Activated naive CD4-positive, alpha-beta T cell treated with anti-CD3 and anti-CD28 coated beads, Interleukin-2, amount 50 U/mL, for 72 hours (primary cell): ENCODE measurements around the gene CXCL10. TPM values are rescaled to one million over a fixed set of nuclear protein-coding genes. Genes with fewer than 3 reads are reported as not detected.
A peak's percentile ranks its signal among the peaks of the same experiment; 100 is the strongest.
"Not testable (repeated sequence)": the region's sequence is repeated elsewhere in the genome, so short reads cannot be mapped to it uniquely, and the experiment has no call there.

Source experiments
- ATAC-seq, 2 donors: fragments of 150-1000 bp; cut with Tn5 transposase; 2 replicates each; pipeline ENCODE4 v1.10.0; 2021; ENCODE audit warnings: mild to moderate bottlenecking in 2 of 2, moderate library complexity in 2 of 2
- DNase-seq, 2 donors: peaks; one replicate each; pipeline ENCODE4 v3.0.0; 2021 to 2022; ENCODE audit warnings: low spot score in 2 of 2
- H3K27ac Mint-ChIP-seq, 2 donors: one replicate each; pipeline ENCODE4 v1.8.0; 2022; ENCODE audit warnings: mild to moderate bottlenecking in 2 of 2, mixed read lengths in 2 of 2
- H3K36me3 Mint-ChIP-seq, 2 donors: one replicate each; pipeline ENCODE4 v1.8.0; 2022; ENCODE audit warnings: mixed read lengths in 2 of 2
- H3K9me3 Mint-ChIP-seq, 2 donors: one replicate each; pipeline ENCODE4 v1.8.0; 2022; ENCODE audit warnings: mixed read lengths in 2 of 2
- total RNA-seq, 2 donors: library from RNA; stranded (reverse); gene quantifications; one replicate each; pipeline ENCODE4 v1.2.3, GENCODE V29; 2022

Gene CXCL10
- total RNA-seq, 2 donors from 2014 or later, result 0.20 to 1.2 TPM

DNA sequence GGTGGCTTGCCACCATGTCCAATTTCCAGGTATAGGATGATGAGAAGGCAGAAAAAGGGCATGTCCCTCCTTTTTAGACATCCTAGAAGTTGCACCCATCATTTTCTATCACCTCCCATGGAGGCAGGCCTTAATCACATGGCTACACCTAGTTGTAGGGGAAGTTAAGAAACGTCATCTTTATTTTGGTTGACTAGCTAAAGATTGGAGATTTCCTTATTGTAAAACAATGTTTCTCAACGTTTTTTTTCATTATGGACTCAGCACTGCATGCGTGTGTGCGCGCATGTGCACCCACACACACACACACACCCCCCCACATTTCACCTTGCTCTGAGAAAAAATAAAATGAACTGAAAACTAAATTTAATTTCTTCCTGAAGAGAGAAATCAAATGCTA, 14.0 kb downstream of the CXCL10 start:
- no peaks in the 10 kb centered on the region for H3K9me3 Mint-ChIP-seq
- no peak for DNase-seq
- no peaks in the 10 kb centered on the region for H3K36me3 Mint-ChIP-seq
- no peak for ATAC-seq
- no peak overlapping the region for H3K27ac Mint-ChIP-seq

- DNase-seq, result no peak
Measured at GRCh38 chr4:76007089-76007862, 16.0 kb downstream of the CXCL10 start, which contains the start of gene CXCL9. TSS of gene CXCL9 (minus strand) at chr4:76007509. CDS start at chr4:76007449, 60 bp downstream.

DNA sequence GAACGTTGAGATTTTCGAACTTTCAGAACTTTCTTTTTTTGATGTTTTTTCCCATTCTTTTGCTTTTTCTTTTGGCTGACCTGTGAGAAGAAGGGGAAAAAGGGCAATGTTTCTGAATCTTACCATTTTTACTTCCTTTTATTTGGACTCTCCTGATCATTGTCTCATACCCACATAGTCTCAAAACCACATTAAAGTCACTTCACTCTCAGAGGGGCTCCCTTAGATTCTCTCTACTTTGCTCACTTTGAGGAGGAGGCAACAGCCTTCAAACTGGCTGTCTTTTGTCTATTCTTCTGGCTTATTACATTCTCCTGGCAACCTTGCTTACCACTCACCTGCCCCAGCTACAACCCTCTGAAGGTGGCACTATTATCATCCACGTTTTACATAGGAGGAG, 19.7 kb downstream of the CXCL10 start:
- DNase-seq, result no peak
- no peak for ATAC-seq
- Mint-ChIP-seq H3K36me3 (no peaks in the 10 kb centered on the region), H3K9me3 (no peaks in the 10 kb centered on the region), H3K27ac (no peak overlapping the region)

More at GRCh38 chr4:76007089-76007862, 16.0 kb downstream of the CXCL10 start, which contains the start of gene CXCL9:
- Mint-ChIP-seq H3K9me3 (no peaks in the 10 kb centered on the region), H3K27ac (no peak within 1 kb of the TSS), H3K36me3 (no peaks in the 10 kb centered on the region)
- no peak for ATAC-seq

DNA sequence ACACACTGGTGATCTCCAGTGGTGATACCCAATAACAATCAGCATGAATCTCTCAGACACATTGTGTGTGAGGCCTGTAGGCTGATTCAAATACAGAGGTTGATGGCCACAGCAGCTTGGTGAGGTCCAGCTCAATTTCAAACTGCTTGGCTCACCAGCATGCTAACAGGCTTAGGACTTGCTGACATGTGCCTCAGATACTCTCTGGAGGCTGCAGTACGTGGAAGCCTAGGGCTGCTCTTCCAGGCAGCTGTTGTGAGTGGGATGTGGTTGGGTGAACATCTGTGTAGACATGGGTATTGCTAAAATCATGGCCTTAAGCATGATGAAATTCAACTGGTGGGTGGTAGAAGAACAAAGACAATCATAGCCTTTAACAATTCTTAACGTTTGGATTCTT, 20.3 kb downstream of the CXCL10 start:
- DNase-seq, result no peak
- Mint-ChIP-seq H3K9me3 (no peaks in the 10 kb centered on the region), H3K27ac (no peak overlapping the region), H3K36me3 (no peaks in the 10 kb centered on the region)
- no peak for ATAC-seq

DNA sequence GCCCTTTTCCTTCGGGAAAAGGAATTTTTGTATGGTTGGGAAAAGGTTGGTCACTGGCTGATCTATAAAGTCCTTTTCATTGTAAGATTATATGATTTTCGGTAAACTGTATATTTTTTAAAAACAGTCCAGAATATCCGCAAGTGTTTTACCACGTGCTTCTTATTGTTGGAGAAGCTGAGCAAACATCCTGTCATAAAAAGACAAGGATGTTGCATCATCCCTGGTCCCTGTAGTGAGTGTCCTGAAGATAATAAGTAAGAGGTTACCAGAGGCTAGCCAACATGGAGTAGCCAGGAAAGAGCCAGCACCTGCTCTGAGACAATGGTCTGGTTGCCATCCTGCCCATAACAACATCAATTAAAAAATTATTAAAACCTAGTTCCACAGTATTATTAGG, 21.1 kb downstream of the CXCL10 start:
- no peaks in the 10 kb centered on the region for H3K9me3 Mint-ChIP-seq

DNA sequence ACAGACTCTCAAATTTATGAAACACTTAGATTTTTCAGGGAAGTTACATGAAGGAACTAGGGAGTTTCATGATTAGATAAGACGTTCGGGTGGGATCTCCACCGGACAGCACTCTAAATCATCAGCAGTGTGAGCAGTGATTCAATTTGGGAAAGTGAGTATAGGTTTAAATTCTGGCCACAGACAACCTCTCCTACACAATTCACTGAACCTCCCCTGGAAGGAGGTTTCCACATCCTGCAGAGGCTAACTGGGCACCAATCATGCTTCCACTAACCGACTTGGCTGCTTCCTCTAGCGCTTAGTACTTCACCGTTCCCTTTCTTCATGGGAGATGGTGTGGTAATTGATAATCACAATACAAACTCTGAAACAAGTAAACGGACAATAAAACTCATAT, 21.6 kb downstream of the CXCL10 start:
- H3K9me3 Mint-ChIP-seq, result no peaks in the 10 kb centered on the region
- H3K36me3 Mint-ChIP-seq, result no peaks in the 10 kb centered on the region
- H3K27ac Mint-ChIP-seq, result no peak overlapping the region
- DNase-seq, result no peak
- ATAC-seq, result no peak

More for the DNA sequence above, 21.1 kb downstream of the CXCL10 start:
- no peak for DNase-seq
- Mint-ChIP-seq H3K27ac (no peak overlapping the region), H3K36me3 (no peaks in the 10 kb centered on the region)
- no peak for ATAC-seq

- H3K36me3 Mint-ChIP-seq, result no peaks in the 10 kb centered on the region
- ATAC-seq (no peak), DNase-seq (no peak)
- no peak overlapping the region for H3K27ac Mint-ChIP-seq
- H3K9me3 Mint-ChIP-seq, result no peaks in the 10 kb centered on the region
Measured at GRCh38 chr4:76000279-76000678, 23.0 kb downstream of the CXCL10 start.

DNA sequence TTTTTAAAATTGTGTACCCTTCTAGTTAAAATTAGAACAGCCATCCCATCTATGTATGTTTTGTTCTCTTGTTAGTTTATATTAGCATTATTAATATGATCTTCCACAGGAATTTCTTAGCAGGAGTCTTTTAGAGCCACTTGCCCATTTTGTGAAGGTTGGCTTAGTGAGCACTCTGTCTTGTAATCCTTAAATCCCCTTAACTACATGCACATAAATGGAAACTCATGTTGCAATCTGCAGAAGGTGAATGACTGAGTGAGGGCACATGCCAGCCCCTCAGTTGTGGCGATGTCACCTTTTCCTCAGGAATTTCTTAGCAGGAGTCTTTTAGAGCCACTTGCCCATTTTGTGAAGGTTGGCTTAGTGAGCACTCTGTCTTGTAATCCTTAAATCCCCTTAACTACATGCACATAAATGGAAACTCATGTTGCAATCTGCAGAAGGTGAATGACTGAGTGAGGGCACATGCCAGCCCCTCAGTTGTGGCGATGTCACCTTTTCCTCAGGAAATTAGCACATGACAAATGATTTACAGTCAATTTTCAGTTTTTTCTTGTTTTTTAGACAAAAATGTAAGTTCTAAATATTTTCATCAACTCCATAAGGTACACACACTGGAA, 24.7 kb downstream of the CXCL10 start:
- DNase-seq, H3K9me3 Mint-ChIP-seq, ATAC-seq, H3K27ac Mint-ChIP-seq, H3K36me3 Mint-ChIP-seq: not testable (repeated sequence)

GRCh38 chr4:75997946-75998345, 25.4 kb downstream of the CXCL10 start:
- no peak for DNase-seq
- no peaks in the 10 kb centered on the region for H3K36me3 Mint-ChIP-seq
- H3K9me3 Mint-ChIP-seq, result no peaks in the 10 kb centered on the region
- ATAC-seq, result no peak
- H3K27ac Mint-ChIP-seq, result no peak overlapping the region

DNA sequence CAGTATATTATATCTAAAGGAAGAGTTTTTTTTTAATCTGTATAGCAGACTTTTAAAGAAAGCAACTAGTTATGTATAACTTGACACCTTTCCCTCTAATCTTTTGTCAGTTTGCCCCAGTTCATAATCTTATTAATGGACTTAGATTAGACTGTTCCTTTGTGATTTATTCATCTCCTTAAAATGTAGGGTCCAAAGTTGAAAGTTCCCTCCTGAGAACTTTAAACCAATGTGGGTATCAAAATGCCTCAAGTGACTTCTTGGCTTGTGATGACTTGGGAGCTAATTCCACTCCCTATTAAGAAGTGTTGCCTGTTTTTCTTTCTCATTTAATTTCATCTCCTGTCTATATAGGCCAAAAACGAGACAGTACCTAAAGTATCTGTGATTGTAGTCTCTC, 26.2 kb downstream of the CXCL10 start:
- DNase-seq (no peak), ATAC-seq (no peak)
- H3K9me3 Mint-ChIP-seq, result no peaks in the 10 kb centered on the region
- H3K36me3 Mint-ChIP-seq, result no peaks in the 10 kb centered on the region
- H3K27ac Mint-ChIP-seq, result no peak overlapping the region

DNA sequence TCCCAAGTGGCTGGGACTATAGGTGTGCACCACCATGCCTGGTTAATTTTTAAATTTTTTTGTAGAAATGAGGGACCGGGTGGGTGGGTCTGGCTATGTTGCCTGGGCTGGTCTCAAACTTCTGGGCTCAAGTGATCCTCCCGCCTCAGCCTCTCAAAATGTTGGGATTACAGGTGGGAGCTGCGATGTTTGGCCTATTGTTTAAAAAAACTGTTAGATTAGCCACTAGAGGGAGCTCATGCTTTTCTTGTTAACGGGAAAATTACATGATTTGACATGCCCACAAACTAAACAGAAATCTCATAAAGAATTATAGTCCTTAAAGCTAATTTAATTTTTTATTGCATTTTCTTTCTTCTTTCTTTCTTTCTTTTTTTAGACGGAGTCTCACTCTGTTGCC, 27.6 kb downstream of the CXCL10 start:
- H3K27ac Mint-ChIP-seq, result peak overlapping the region in 1 of 2 donors; percentile 67
- H3K36me3 Mint-ChIP-seq, result peaks cover 0 to 5% of the 10 kb centered on the region in 2 donors
- peak in 1 of 2 donors; percentile 17 for DNase-seq
- no peaks in the 10 kb centered on the region for H3K9me3 Mint-ChIP-seq
- peak in 1 of 2 donors; percentile 19 for ATAC-seq

DNA sequence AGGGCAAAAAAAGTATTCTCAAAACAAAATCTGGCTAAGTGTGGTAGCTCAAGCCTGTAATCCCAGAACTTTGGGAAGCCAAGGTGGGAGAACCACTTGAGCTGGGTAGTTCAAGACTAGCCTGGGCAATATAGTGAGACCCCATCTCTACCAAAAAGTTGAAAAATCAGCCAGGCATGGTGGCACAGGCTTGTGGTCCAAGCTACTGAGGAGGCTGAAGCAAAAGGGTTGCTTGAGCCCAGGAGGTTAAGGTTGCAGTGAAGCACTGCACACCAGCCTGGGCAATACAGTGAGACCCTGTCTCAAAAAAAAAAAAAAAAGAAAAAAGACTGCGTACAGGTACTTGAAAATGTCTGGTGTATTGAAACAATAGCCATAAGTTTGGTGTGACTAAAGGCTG, 30.8 kb downstream of the CXCL10 start:
- H3K27ac Mint-ChIP-seq, result no peak overlapping the region
- peaks cover 0 to 5% of the 10 kb centered on the region in 2 donors for H3K9me3 Mint-ChIP-seq
- DNase-seq, result no peak
- ATAC-seq, result no peak
- peaks cover 19 to 22% of the 10 kb centered on the region in 2 donors for H3K36me3 Mint-ChIP-seq

DNA sequence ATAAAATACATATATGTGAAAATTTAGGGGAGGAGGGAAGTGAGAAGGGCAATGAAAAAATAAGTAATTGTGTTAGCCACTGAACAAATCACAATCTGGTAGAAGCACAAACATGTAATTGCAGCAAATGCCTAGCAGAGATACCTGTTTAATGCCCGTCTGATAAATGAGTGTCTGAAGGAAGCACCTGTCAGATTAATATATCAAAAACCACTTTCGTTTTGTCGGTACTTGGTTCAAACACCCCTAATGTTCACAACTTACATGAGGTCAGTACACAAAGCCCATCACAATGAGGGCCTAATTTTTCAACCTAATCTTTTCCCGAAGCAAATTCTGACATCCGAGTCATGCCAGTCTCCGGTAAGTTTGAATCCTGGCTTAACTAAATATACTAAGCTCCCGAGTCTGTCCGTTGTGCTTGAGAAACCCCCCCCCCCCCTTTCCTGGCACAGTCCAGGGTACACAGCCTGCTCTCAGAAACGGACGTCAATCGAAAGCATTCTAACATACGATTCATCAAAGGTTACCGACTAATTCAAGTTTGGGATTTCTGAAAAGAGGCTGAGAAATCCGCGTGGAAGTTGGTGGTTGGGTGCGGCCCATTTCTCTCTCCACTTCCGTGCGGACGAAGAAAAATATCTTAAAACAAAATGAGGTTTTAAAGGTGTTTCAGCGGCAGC, 33.3 kb downstream of the CXCL10 start:
- peaks cover 0 to 5% of the 10 kb centered on the region in 2 donors for H3K9me3 Mint-ChIP-seq
- DNase-seq, result no peak
- H3K36me3 Mint-ChIP-seq, result peaks cover 19 to 22% of the 10 kb centered on the region in 2 donors
- peak overlapping the region; percentile 88 to 92 for H3K27ac Mint-ChIP-seq
- ATAC-seq, result peak in 1 of 2 donors; percentile 2

- DNase-seq, result no peak
- no peak for ATAC-seq
- Mint-ChIP-seq H3K36me3 (peaks cover 15 to 28% of the 10 kb centered on the region in 2 donors), H3K27ac (no peak overlapping the region), H3K9me3 (peaks cover 0 to 5% of the 10 kb centered on the region in 2 donors)
Measured at GRCh38 chr4:75985116-75985515, 38.2 kb downstream of the CXCL10 start.

GRCh38 chr4:75980576-75980975, 42.7 kb downstream of the CXCL10 start:
- DNase-seq, result no peak
- Mint-ChIP-seq H3K9me3 (no peaks in the 10 kb centered on the region), H3K36me3 (peaks cover 14 to 22% of the 10 kb centered on the region in 2 donors), H3K27ac (no peak overlapping the region)
- no peak for ATAC-seq

DNA sequence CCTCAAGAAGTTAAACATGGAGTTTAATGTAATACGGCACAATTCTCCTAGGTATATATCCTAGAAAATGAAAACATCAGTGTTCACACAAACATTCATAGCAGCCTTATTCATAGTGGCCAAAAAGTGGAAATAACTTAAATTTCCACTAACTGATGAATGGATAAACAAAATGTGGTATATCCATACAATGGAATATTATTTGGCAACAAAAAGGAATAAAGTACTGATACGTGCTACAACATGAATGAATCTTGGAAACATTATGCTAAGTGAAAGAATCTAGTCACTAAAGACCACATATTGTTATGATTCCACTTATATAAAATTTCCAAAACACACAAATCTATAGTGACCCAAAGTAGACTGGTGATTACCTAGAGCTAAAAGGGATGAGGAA, 47.1 kb downstream of the CXCL10 start:
- ATAC-seq (no peak), DNase-seq (no peak)
- peaks cover 10 to 23% of the 10 kb centered on the region in 2 donors for H3K36me3 Mint-ChIP-seq
- H3K9me3 Mint-ChIP-seq, result no peaks in the 10 kb centered on the region
- H3K27ac Mint-ChIP-seq, result no peak overlapping the region

GRCh38 chr4:75973766-75974165, 49.5 kb downstream of the CXCL10 start:
- no peak for ATAC-seq
- no peak overlapping the region for H3K27ac Mint-ChIP-seq
- no peaks in the 10 kb centered on the region for H3K9me3 Mint-ChIP-seq
- H3K36me3 Mint-ChIP-seq, result peaks cover 10 to 30% of the 10 kb centered on the region in 2 donors
- DNase-seq, result no peak
